K562 (cell line): ENCODE measurements around the gene SV2C. TPM values are rescaled to one million over a fixed set of nuclear protein-coding genes. Genes with fewer than 3 reads are reported as not detected.

Experiments used
- ATAC-seq: fragments of 200-7000 bp; cut with Tn5 transposase; 3 replicates; pipeline ENCODE4 v1.9.1; 2020; ENCODE audit warnings: moderate library complexity
- BruUV-seq: library from RNA; stranded (reverse); fragments of 400-500 nt; replicated peaks from 2 replicates; lab custom pipeline; 2021; lab: Mats Ljungman, UMichigan
- CTCF ChIA-PET: fragments of 300-600 bp; formaldehyde crosslinking; extraction: SDS; loops from one replicate; lab custom pipeline; 2021; ENCODE audit warnings: low intra/inter-chr PET ratio; lab: Yijun Ruan, JAX
- POLR2A ChIA-PET: fragments of 300-600, 350-650 bp; sonication (Branson Sonifier 250); formaldehyde crosslinking; extraction: SDS; loops from one replicate; lab custom pipeline; 2021; ENCODE audit warnings: antibody characterized with exemption, inconsistent platforms; lab: Yijun Ruan, JAX
- DNase-seq, 4 experiments: peaks; one replicate each; pipeline versions ENCODE4 v3.0.0 to v3.0.0-alpha.2; 2011 to 2018; ENCODE audit warnings: low spot score in 3 of 4, mixed read lengths in 3 of 4; ENCODE audit errors: extremely low read depth in 1 of 4
- FAIRE-seq: peaks from 2 replicates; lab custom pipeline; 2011; peaks lifted over from hg19 to GRCh38; lab: Jason Lieb, UNC
- H2AFZ ChIP-seq: 2 replicates; pipeline ENCODE4 v1.6.0; 2011; ENCODE audit warnings: low read depth, low read length, control low read depth, inconsistent platforms
- H3K27ac ChIP-seq: fragments of 200-600 bp; 3 replicates; pipeline ENCODE4 v1.8.0; 2011; ENCODE audit warnings: low read depth, mild to moderate bottlenecking, control low read depth, inconsistent platforms, low read length, moderate library complexity, mixed read lengths; ENCODE audit errors: extremely low read depth
- H3K27me3 ChIP-seq, 2 experiments: fragments of 300-600 bp in 1 of 2; 2 replicates in 1 of 2; 3 replicates in 1 of 2; pipeline versions ENCODE4 v1.6.0 to v1.8.0; 2011; ENCODE audit warnings: inconsistent platforms in 2 of 2, low read length in 2 of 2, mild to moderate bottlenecking in 1 of 2, mixed read lengths in 1 of 2, moderate library complexity in 1 of 2; ENCODE audit not compliant: control insufficient read depth in 2 of 2, insufficient read depth in 2 of 2
- H3K36me3 ChIP-seq: fragments of 300-600 bp; 3 replicates; pipeline ENCODE4 v1.8.0; 2011; ENCODE audit warnings: mild to moderate bottlenecking, low read length, inconsistent platforms; ENCODE audit not compliant: control insufficient read depth, insufficient read depth
- H3K4me1 ChIP-seq, 2 experiments: fragments of 200-600 bp in 1 of 2; replicated peaks in 1 of 2; 2 replicates in 1 of 2; 3 replicates in 1 of 2; pipeline versions ENCODE4 v1.5.1 to v1.8.0; 2011; ENCODE audit warnings: inconsistent platforms in 2 of 2, low read length in 2 of 2, mild to moderate bottlenecking in 1 of 2, mixed read lengths in 1 of 2, moderate library complexity in 1 of 2; ENCODE audit not compliant: control insufficient read depth in 2 of 2, insufficient read depth in 2 of 2
- H3K4me2 ChIP-seq: 2 replicates; pipeline ENCODE4 v1.6.1; 2011; ENCODE audit warnings: low read length, control low read depth, inconsistent platforms, mixed read lengths; ENCODE audit not compliant: insufficient read depth
- H3K4me3 ChIP-seq: fragments of 200-600 bp; sonication (generic), shearing (Covaris generic); 2 replicates; pipeline ENCODE4 v1.5.1; 2016; ENCODE audit warnings: control low read depth, inconsistent platforms
- H3K79me2 ChIP-seq: fragments of 200-600 bp; 3 replicates; pipeline ENCODE4 v1.8.0; 2011; ENCODE audit warnings: low read length, inconsistent platforms; ENCODE audit not compliant: control insufficient read depth, insufficient read depth
- H3K9ac ChIP-seq, 2 experiments: 2 replicates each; pipeline versions ENCODE4 v1.6.0 to v1.6.1; 2011; ENCODE audit warnings: low read depth in 2 of 2, low read length in 2 of 2, control low read depth in 1 of 2, inconsistent platforms in 1 of 2, mild to moderate bottlenecking in 1 of 2, mixed read lengths in 1 of 2; ENCODE audit not compliant: insufficient read depth in 1 of 2
- H3K9me1 ChIP-seq: one replicate; pipeline ENCODE4 v1.6.0; 2011; ENCODE audit warnings: inconsistent platforms, mild to moderate bottlenecking, low read length, moderate library complexity; ENCODE audit not compliant: control insufficient read depth, insufficient read depth
- H3K9me3 ChIP-seq: replicated peaks from 2 replicates; pipeline ENCODE4 v1.5.1; 2011; ENCODE audit warnings: low read depth, low read length, inconsistent platforms; ENCODE audit not compliant: control insufficient read depth, insufficient read depth
- H4K20me1 ChIP-seq: replicated peaks from 2 replicates; pipeline ENCODE4 v1.6.1; 2011; ENCODE audit warnings: low read length, inconsistent platforms, mixed read lengths; ENCODE audit not compliant: control insufficient read depth, insufficient read depth
- CBX2 ChIP-seq: fragments of 200-600 bp; sonication (generic); IDR thresholded peaks from one replicate; pipeline ENCODE4 v1.6.1; 2012; ENCODE audit warnings: mild to moderate bottlenecking, low read length, inconsistent platforms; ENCODE audit not compliant: insufficient read depth, poor library complexity, severe bottlenecking
- CTCF ChIP-seq, 3 experiments: IDR thresholded peaks in 2 of 3; conservative IDR thresholded peaks in 1 of 3; 2 replicates each; pipeline ENCODE4 v1.5.1; 2011 to 2012; ENCODE audit warnings: low read length in 3 of 3, mild to moderate bottlenecking in 3 of 3, control low read depth in 2 of 3, improper control_type of control experiment in 1 of 3, inconsistent platforms in 1 of 3, low read depth in 1 of 3, mixed read lengths in 1 of 3, moderate library complexity in 1 of 3; ENCODE audit not compliant: insufficient read depth in 2 of 3
- ELF1 ChIP-seq: fragments of 200-800 bp; sonication (Bioruptor generic); IDR thresholded peaks from 2 replicates; pipeline ENCODE4 v1.6.1; 2016; ENCODE audit warnings: missing genetic modification characterization, missing compliant biosample characterization
- FOXP4 ChIP-seq: sonication (generic); formaldehyde crosslinking; IDR thresholded peaks from 2 replicates; pipeline ENCODE4 v1.8.0; 2022; ENCODE audit warnings: mild to moderate bottlenecking, missing genetic modification reagents, borderline replicate concordance
- HDAC2 ChIP-seq: fragments of 450-650 bp; IDR thresholded peaks from 2 replicates; pipeline ENCODE4 v1.6.1; 2016; ENCODE audit warnings: mild to moderate bottlenecking
- MXD1 ChIP-seq: fragments of 250-450 bp; sonication (Bioruptor Pico); IDR thresholded peaks from 2 replicates; pipeline ENCODE4 v1.8.0; 2021; ENCODE audit warnings: borderline replicate concordance, mild to moderate bottlenecking, moderate library complexity; ENCODE audit not compliant: poor library complexity, severe bottlenecking
- THRA ChIP-seq: fragments of 450-650 bp; IDR thresholded peaks from 2 replicates; pipeline ENCODE4 v1.6.1; 2017; ENCODE audit warnings: mild to moderate bottlenecking, moderate library complexity
- THRB ChIP-seq: fragments of 450-650 bp; formaldehyde crosslinking; conservative IDR thresholded peaks from 2 replicates; pipeline ENCODE4 v1.4.0; 2022; ENCODE audit warnings: mild to moderate bottlenecking, missing genetic modification characterization
- ZHX1 ChIP-seq: fragments of 150-350 bp; conservative IDR thresholded peaks from 2 replicates; pipeline ENCODE4 v1.6.1; 2014; ENCODE audit warnings: low read length
- ZNF695 ChIP-seq: fragments of 450-650 bp; formaldehyde crosslinking; IDR thresholded peaks from 2 replicates; pipeline ENCODE4 v1.4.0; 2020; ENCODE audit warnings: mild to moderate bottlenecking, moderate library complexity
- ZNF780A ChIP-seq: fragments of 250-450 bp; sonication (Bioruptor Pico); IDR thresholded peaks from 2 replicates; pipeline ENCODE4 v1.5.0; 2021; ENCODE audit warnings: mild to moderate bottlenecking
- WGBS: fragments of 100-300 bp; shearing (Covaris generic); methylation state at CpG from one replicate; pipeline ENCODE4 v1.1.6; 2016; ENCODE audit warnings: low coverage, mixed read lengths; ENCODE audit not compliant: insufficient coverage; ENCODE audit errors: missing lambda C conversion rate; 5-methylcytosine and 5-hydroxymethylcytosine counted together
- in situ Hi-C: fragments of 300-500 bp; cut with MboI; formaldehyde crosslinking; loops from 4 replicates; pipeline ENCODE4 v1.15.0; 2018; ENCODE audit warnings: inconsistent platforms, mixed read lengths
- intact Hi-C: fragments of 100-400 bp; cut with micrococcal nuclease; formaldehyde crosslinking; loops from 2 replicates; pipeline ENCODE4 v1.14.2; 2022
- polyA plus RNA-seq, 8 experiments: library from polyadenylated mRNA; depleted of rRNA in 4 of 8; stranded (reverse) in 5 of 8; unstranded in 3 of 8; fragments of >200 nt; fragmentation: Nextera tagmentation in 2 of 8; fragmentation: Illumina TruSeq in 1 of 8; extraction: Ambion mirVana in 2 of 8; extraction: Trizol in 1 of 8; gene quantifications; 2 replicates each; pipeline versions ENCODE4 v1.2.1 to v1.2.3, GENCODE V29; 2011 to 2014; ENCODE audit warnings: inconsistent platforms in 1 of 8, missing spikeins in 1 of 8
- total RNA-seq, 7 experiments: library from RNA; depleted of rRNA in 6 of 7; stranded (reverse); fragments of >200 nt in 6 of 7; fragmentation: Illumina TruSeq in 2 of 7; extraction: Trizol in 2 of 7; gene quantifications; 2 replicates each; pipeline versions ENCODE4 v1.2.1 to v1.2.3, GENCODE V29; 2011 to 2021; ENCODE audit warnings: low replicate concordance in 1 of 7

Gene SV2C
- total and polyA plus RNA-seq, 9 of the 15 experiments (the other 6 are each of a cell fraction or from before 2014, with no cell fraction given) = 0.05 TPM; not detected in 8

GRCh38 chr5:76314643-76315042, 231.5 kb downstream of the SV2C start:
- no peaks in the 10 kb centered on the region for H3K36me3 ChIP-seq
- DNase-seq (no peak), ATAC-seq (no peak), FAIRE-seq (no peak)
- H3K9me3 ChIP-seq = no peaks in the 10 kb centered on the region
- in situ Hi-C loops = no loop called here
- no peak overlapping the region for H3K27ac ChIP-seq
- 40% methylated on average over 2 of the region's 2 CpGs for WGBS
- CTCF ChIA-PET = no interaction called here
- no peak overlapping the region for H3K4me3 ChIP-seq
- H3K79me2 ChIP-seq = no peaks in the 10 kb centered on the region
- no peaks in the 10 kb centered on the region for H3K9me1 ChIP-seq
- intact Hi-C loops = loop anchor here (5.0 kb wide), 2 partner anchors 48 to 88 kb away; partner anchors contain the start of gene IQGAP2
- BruUV-seq = no TSS peak
- no peaks in the 10 kb centered on the region for H4K20me1 ChIP-seq
- POLR2A ChIA-PET = interaction anchor here (0.6 to 1.0 kb wide), 3 partner anchors 8 to 69 kb away, joined by 3 to 5 read pairs (median 3); no protein-coding TSS in a partner anchor
- no peaks in the 10 kb centered on the region; a peak in 2 of 5 replicates for H3K27me3 ChIP-seq
- H3K4me2 ChIP-seq = no peak overlapping the region
- no peak overlapping the region for H2AFZ ChIP-seq
- H3K9ac ChIP-seq = no peak overlapping the region
- peaks cover 5 to 10% of the 10 kb centered on the region in 2 experiments; a peak in 4 of 5 replicates for H3K4me1 ChIP-seq
- TF ChIP-seq ZHX1 (no peak), ZNF780A (no peak), THRA (no peak), CTCF (IDR thresholded peaks at IDR 0.05 in 2 of 3, conservative IDR thresholded peaks at IDR 0.05 in 1 of 3; ENCODE audit: insufficient read depth in 2 of 3, low read depth in 1 of 3, low read length in 3 of 3) (no peak), ELF1 (no peak), ZNF695 (no peak), THRB (CRISPR knock-in tag) (no peak), CBX2 (no peak), FOXP4 (CRISPR knock-in tag) (no peak), MXD1 (no peak), HDAC2 (no peak)
